K562 (cell line): Measurements from ENCODE around the gene TTLL11. TPM values are rescaled to one million over a fixed set of nuclear protein-coding genes. Genes with fewer than 3 reads are reported as not detected.

Source experiments
- ATAC-seq: fragments of 200-7000 bp; cut with Tn5 transposase; 3 replicates; pipeline ENCODE4 v1.9.1; 2020; ENCODE audit warnings: moderate library complexity
- BruUV-seq: library from RNA; stranded (reverse); fragments of 400-500 nt; replicated peaks from 2 replicates; lab custom pipeline; 2021; lab: Mats Ljungman, UMichigan
- CTCF ChIA-PET: fragments of 300-600 bp; formaldehyde crosslinking; extraction: SDS; loops from one replicate; lab custom pipeline; 2021; ENCODE audit warnings: low intra/inter-chr PET ratio; lab: Yijun Ruan, JAX
- POLR2A ChIA-PET: fragments of 300-600, 350-650 bp; sonication (Branson Sonifier 250); formaldehyde crosslinking; extraction: SDS; loops from one replicate; lab custom pipeline; 2021; ENCODE audit warnings: antibody characterized with exemption, inconsistent platforms; lab: Yijun Ruan, JAX
- DNase-seq, 4 experiments: peaks; one replicate each; pipeline versions ENCODE4 v3.0.0 to v3.0.0-alpha.2; 2011 to 2018; ENCODE audit warnings: low spot score in 3 of 4, mixed read lengths in 3 of 4; ENCODE audit errors: extremely low read depth in 1 of 4
- FAIRE-seq: peaks from 2 replicates; lab custom pipeline; 2011; peaks lifted over from hg19 to GRCh38; lab: Jason Lieb, UNC
- H2AFZ ChIP-seq: 2 replicates; pipeline ENCODE4 v1.6.0; 2011; ENCODE audit warnings: low read depth, low read length, control low read depth, inconsistent platforms
- H3K27ac ChIP-seq: fragments of 200-600 bp; 3 replicates; pipeline ENCODE4 v1.8.0; 2011; ENCODE audit warnings: low read depth, mild to moderate bottlenecking, control low read depth, inconsistent platforms, low read length, moderate library complexity, mixed read lengths; ENCODE audit errors: extremely low read depth
- H3K27me3 ChIP-seq, 2 experiments: fragments of 300-600 bp in 1 of 2; 2 replicates in 1 of 2; 3 replicates in 1 of 2; pipeline versions ENCODE4 v1.6.0 to v1.8.0; 2011; ENCODE audit warnings: inconsistent platforms in 2 of 2, low read length in 2 of 2, mild to moderate bottlenecking in 1 of 2, mixed read lengths in 1 of 2, moderate library complexity in 1 of 2; ENCODE audit not compliant: control insufficient read depth in 2 of 2, insufficient read depth in 2 of 2
- H3K36me3 ChIP-seq: fragments of 300-600 bp; 3 replicates; pipeline ENCODE4 v1.8.0; 2011; ENCODE audit warnings: mild to moderate bottlenecking, low read length, inconsistent platforms; ENCODE audit not compliant: control insufficient read depth, insufficient read depth
- H3K4me1 ChIP-seq, 2 experiments: fragments of 200-600 bp in 1 of 2; replicated peaks in 1 of 2; 2 replicates in 1 of 2; 3 replicates in 1 of 2; pipeline versions ENCODE4 v1.5.1 to v1.8.0; 2011; ENCODE audit warnings: inconsistent platforms in 2 of 2, low read length in 2 of 2, mild to moderate bottlenecking in 1 of 2, mixed read lengths in 1 of 2, moderate library complexity in 1 of 2; ENCODE audit not compliant: control insufficient read depth in 2 of 2, insufficient read depth in 2 of 2
- H3K4me2 ChIP-seq: 2 replicates; pipeline ENCODE4 v1.6.1; 2011; ENCODE audit warnings: low read length, control low read depth, inconsistent platforms, mixed read lengths; ENCODE audit not compliant: insufficient read depth
- H3K4me3 ChIP-seq: fragments of 200-600 bp; sonication (generic), shearing (Covaris generic); 2 replicates; pipeline ENCODE4 v1.5.1; 2016; ENCODE audit warnings: control low read depth, inconsistent platforms
- H3K79me2 ChIP-seq: fragments of 200-600 bp; 3 replicates; pipeline ENCODE4 v1.8.0; 2011; ENCODE audit warnings: low read length, inconsistent platforms; ENCODE audit not compliant: control insufficient read depth, insufficient read depth
- H3K9ac ChIP-seq, 2 experiments: 2 replicates each; pipeline versions ENCODE4 v1.6.0 to v1.6.1; 2011; ENCODE audit warnings: low read depth in 2 of 2, low read length in 2 of 2, control low read depth in 1 of 2, inconsistent platforms in 1 of 2, mild to moderate bottlenecking in 1 of 2, mixed read lengths in 1 of 2; ENCODE audit not compliant: insufficient read depth in 1 of 2
- H3K9me1 ChIP-seq: one replicate; pipeline ENCODE4 v1.6.0; 2011; ENCODE audit warnings: inconsistent platforms, mild to moderate bottlenecking, low read length, moderate library complexity; ENCODE audit not compliant: control insufficient read depth, insufficient read depth
- H3K9me3 ChIP-seq: replicated peaks from 2 replicates; pipeline ENCODE4 v1.5.1; 2011; ENCODE audit warnings: low read depth, low read length, inconsistent platforms; ENCODE audit not compliant: control insufficient read depth, insufficient read depth
- H4K20me1 ChIP-seq: replicated peaks from 2 replicates; pipeline ENCODE4 v1.6.1; 2011; ENCODE audit warnings: low read length, inconsistent platforms, mixed read lengths; ENCODE audit not compliant: control insufficient read depth, insufficient read depth
- BRD9 ChIP-seq: fragments of 450-650 bp; IDR thresholded peaks from 2 replicates; pipeline ENCODE4 v1.6.1; 2018; ENCODE audit warnings: low read depth; ENCODE audit not compliant: partially characterized antibody
- CREB1 ChIP-seq, 2 experiments: sonication (generic) in 1 of 2; formaldehyde crosslinking in 1 of 2; IDR thresholded peaks; 2 replicates each; pipeline versions ENCODE4 v1.6.1 to v1.8.0; 2012 to 2022; ENCODE audit warnings: inconsistent platforms in 1 of 2, mild to moderate bottlenecking in 1 of 2, missing genetic modification reagents in 1 of 2, moderate library complexity in 1 of 2
- DIDO1 ChIP-seq: fragments of 450-650 bp; IDR thresholded peaks from 2 replicates; pipeline ENCODE4 v1.6.1; 2016; ENCODE audit warnings: low read depth, missing biosample characterization, missing genetic modification characterization
- FOXM1 ChIP-seq, 2 experiments: fragments of 450-650 bp in 1 of 2; sonication (generic) in 1 of 2; formaldehyde crosslinking in 1 of 2; IDR thresholded peaks; 2 replicates each; pipeline versions ENCODE4 v1.6.1 to v1.9.0; 2017 to 2022; ENCODE audit warnings: low read depth in 2 of 2, mild to moderate bottlenecking in 2 of 2, missing genetic modification reagents in 1 of 2, moderate library complexity in 1 of 2
- HDGF ChIP-seq: fragments of 450-650 bp; IDR thresholded peaks from 2 replicates; pipeline ENCODE4 v1.6.1; 2016
- HLTF ChIP-seq: fragments of 450-650 bp; IDR thresholded peaks from 2 replicates; pipeline ENCODE4 v1.6.1; 2016
- KDM2B ChIP-seq: fragments of 250-450 bp; sonication (Bioruptor Pico); IDR thresholded peaks from 2 replicates; pipeline ENCODE4 v1.8.0; 2021; ENCODE audit warnings: mild to moderate bottlenecking, moderate library complexity
- NR4A1 ChIP-seq, 2 experiments: fragments of 250-450 bp in 1 of 2; fragments of 450-650 bp in 1 of 2; sonication (Bioruptor Pico) in 1 of 2; IDR thresholded peaks; 2 replicates each; pipeline versions ENCODE4 v1.4.0 to v1.6.1; 2016 to 2020; ENCODE audit warnings: mild to moderate bottlenecking in 2 of 2, missing compliant biosample characterization in 1 of 2, missing genetic modification characterization in 1 of 2, moderate library complexity in 1 of 2
- RNF2 ChIP-seq: sonication (generic); IDR thresholded peaks from 2 replicates; pipeline ENCODE4 v1.6.1; 2016
- SMARCA4 ChIP-seq: fragments of 450-650 bp; IDR thresholded peaks from 2 replicates; pipeline ENCODE4 v1.6.1; 2016
- XRCC5 ChIP-seq: fragments of 200-400 bp; formaldehyde crosslinking; IDR thresholded peaks from 2 replicates; pipeline ENCODE4 v1.6.1; 2017; ENCODE audit warnings: low read depth, mild to moderate bottlenecking, low read length
- WGBS: fragments of 100-300 bp; shearing (Covaris generic); methylation state at CpG from one replicate; pipeline ENCODE4 v1.1.6; 2016; ENCODE audit warnings: low coverage, mixed read lengths; ENCODE audit not compliant: insufficient coverage; ENCODE audit errors: missing lambda C conversion rate; 5-methylcytosine and 5-hydroxymethylcytosine counted together
- in situ Hi-C: fragments of 300-500 bp; cut with MboI; formaldehyde crosslinking; loops from 4 replicates; pipeline ENCODE4 v1.15.0; 2018; ENCODE audit warnings: inconsistent platforms, mixed read lengths
- intact Hi-C: fragments of 100-400 bp; cut with micrococcal nuclease; formaldehyde crosslinking; loops from 2 replicates; pipeline ENCODE4 v1.14.2; 2022
- polyA plus RNA-seq, 8 experiments: library from polyadenylated mRNA; depleted of rRNA in 4 of 8; stranded (reverse) in 5 of 8; unstranded in 3 of 8; fragments of >200 nt; fragmentation: Nextera tagmentation in 2 of 8; fragmentation: Illumina TruSeq in 1 of 8; extraction: Ambion mirVana in 2 of 8; extraction: Trizol in 1 of 8; gene quantifications; 2 replicates each; pipeline versions ENCODE4 v1.2.1 to v1.2.3, GENCODE V29; 2011 to 2014; ENCODE audit warnings: inconsistent platforms in 1 of 8, missing spikeins in 1 of 8
- total RNA-seq, 7 experiments: library from RNA; depleted of rRNA in 6 of 7; stranded (reverse); fragments of >200 nt in 6 of 7; fragmentation: Illumina TruSeq in 2 of 7; extraction: Trizol in 2 of 7; gene quantifications; 2 replicates each; pipeline versions ENCODE4 v1.2.1 to v1.2.3, GENCODE V29; 2011 to 2021; ENCODE audit warnings: low replicate concordance in 1 of 7
- TF ChIP-seq, protein P1 (sequence below): fragments of 250-450 bp; sonication (Bioruptor Pico); IDR thresholded peaks from 2 replicates; pipeline ENCODE4 v1.8.0; 2021; ENCODE audit warnings: moderate library complexity, mild to moderate bottlenecking, inconsistent platforms
- TF ChIP-seq, protein P2 (sequence below): fragments of 450-650 bp; IDR thresholded peaks from 2 replicates; pipeline ENCODE4 v1.6.1; 2016; ENCODE audit warnings: low read depth

Gene TTLL11
- total and polyA plus RNA-seq, 9 of the 15 experiments (the other 6 are each of a cell fraction or from before 2014, with no cell fraction given), result 0.83 to 4.4 (median 2.7) TPM

- FAIRE-seq (no peak), ATAC-seq (no peak), DNase-seq (no peak)
- Histone ChIP-seq H3K4me2 (no peak overlapping the region), H3K9me1 (no peaks in the 10 kb centered on the region), H4K20me1 (no peaks in the 10 kb centered on the region; the same call in 1 of the 2 replicates), H3K4me1 (no peaks in the 10 kb centered on the region), H3K27ac (no peak overlapping the region), H3K9me3 (no peaks in the 10 kb centered on the region), H3K36me3 (no peaks in the 10 kb centered on the region), H3K9ac (no peak overlapping the region), H3K27me3 (peaks cover 22 to 27% of the 10 kb centered on the region in 2 experiments), H2AFZ (no peak overlapping the region), H3K79me2 (no peaks in the 10 kb centered on the region), H3K4me3 (no peak overlapping the region)
- CTCF ChIA-PET, result no interaction called here
- POLR2A ChIA-PET, result no interaction called here
- BruUV-seq, result no TSS peak
- 0% methylated on average over 8 of the region's 8 CpGs for WGBS
- intact Hi-C loops (no loop called here), in situ Hi-C loops (no loop called here)
- TF ChIP-seq CREB1 (IDR thresholded peaks at IDR 0.05), result no peak
- TF ChIP-seq CREB1 (CRISPR knock-in tag; IDR thresholded peaks at IDR 0.05), result no peak
- TF ChIP-seq XRCC5, result no peak
- no peak for TF ChIP-seq HLTF
- TF ChIP-seq DIDO1 (tag), result no peak
- no peak for TF ChIP-seq NR4A1 (CRISPR knock-in tag; IDR thresholded peaks at IDR 0.05)
- no peak for TF ChIP-seq NR4A1 (tag; IDR thresholded peaks at IDR 0.05)
- no peak for TF ChIP-seq FOXM1 (IDR thresholded peaks at IDR 0.05; ENCODE audit: low read depth)
- no peak for TF ChIP-seq FOXM1 (CRISPR knock-in tag; IDR thresholded peaks at IDR 0.05; ENCODE audit: low read depth)
- TF ChIP-seq SMARCA4, result no peak
- TF ChIP-seq, protein P1, sequence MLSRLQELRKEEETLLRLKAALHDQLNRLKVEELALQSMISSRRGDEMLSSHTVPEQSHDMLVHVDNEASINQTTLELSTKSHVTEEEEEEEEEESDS, result no peak
- TF ChIP-seq KDM2B (CRISPR knock-in tag), result no peak
- no peak for TF ChIP-seq HDGF
- no peak for TF ChIP-seq BRD9
- TF ChIP-seq, protein P2, sequence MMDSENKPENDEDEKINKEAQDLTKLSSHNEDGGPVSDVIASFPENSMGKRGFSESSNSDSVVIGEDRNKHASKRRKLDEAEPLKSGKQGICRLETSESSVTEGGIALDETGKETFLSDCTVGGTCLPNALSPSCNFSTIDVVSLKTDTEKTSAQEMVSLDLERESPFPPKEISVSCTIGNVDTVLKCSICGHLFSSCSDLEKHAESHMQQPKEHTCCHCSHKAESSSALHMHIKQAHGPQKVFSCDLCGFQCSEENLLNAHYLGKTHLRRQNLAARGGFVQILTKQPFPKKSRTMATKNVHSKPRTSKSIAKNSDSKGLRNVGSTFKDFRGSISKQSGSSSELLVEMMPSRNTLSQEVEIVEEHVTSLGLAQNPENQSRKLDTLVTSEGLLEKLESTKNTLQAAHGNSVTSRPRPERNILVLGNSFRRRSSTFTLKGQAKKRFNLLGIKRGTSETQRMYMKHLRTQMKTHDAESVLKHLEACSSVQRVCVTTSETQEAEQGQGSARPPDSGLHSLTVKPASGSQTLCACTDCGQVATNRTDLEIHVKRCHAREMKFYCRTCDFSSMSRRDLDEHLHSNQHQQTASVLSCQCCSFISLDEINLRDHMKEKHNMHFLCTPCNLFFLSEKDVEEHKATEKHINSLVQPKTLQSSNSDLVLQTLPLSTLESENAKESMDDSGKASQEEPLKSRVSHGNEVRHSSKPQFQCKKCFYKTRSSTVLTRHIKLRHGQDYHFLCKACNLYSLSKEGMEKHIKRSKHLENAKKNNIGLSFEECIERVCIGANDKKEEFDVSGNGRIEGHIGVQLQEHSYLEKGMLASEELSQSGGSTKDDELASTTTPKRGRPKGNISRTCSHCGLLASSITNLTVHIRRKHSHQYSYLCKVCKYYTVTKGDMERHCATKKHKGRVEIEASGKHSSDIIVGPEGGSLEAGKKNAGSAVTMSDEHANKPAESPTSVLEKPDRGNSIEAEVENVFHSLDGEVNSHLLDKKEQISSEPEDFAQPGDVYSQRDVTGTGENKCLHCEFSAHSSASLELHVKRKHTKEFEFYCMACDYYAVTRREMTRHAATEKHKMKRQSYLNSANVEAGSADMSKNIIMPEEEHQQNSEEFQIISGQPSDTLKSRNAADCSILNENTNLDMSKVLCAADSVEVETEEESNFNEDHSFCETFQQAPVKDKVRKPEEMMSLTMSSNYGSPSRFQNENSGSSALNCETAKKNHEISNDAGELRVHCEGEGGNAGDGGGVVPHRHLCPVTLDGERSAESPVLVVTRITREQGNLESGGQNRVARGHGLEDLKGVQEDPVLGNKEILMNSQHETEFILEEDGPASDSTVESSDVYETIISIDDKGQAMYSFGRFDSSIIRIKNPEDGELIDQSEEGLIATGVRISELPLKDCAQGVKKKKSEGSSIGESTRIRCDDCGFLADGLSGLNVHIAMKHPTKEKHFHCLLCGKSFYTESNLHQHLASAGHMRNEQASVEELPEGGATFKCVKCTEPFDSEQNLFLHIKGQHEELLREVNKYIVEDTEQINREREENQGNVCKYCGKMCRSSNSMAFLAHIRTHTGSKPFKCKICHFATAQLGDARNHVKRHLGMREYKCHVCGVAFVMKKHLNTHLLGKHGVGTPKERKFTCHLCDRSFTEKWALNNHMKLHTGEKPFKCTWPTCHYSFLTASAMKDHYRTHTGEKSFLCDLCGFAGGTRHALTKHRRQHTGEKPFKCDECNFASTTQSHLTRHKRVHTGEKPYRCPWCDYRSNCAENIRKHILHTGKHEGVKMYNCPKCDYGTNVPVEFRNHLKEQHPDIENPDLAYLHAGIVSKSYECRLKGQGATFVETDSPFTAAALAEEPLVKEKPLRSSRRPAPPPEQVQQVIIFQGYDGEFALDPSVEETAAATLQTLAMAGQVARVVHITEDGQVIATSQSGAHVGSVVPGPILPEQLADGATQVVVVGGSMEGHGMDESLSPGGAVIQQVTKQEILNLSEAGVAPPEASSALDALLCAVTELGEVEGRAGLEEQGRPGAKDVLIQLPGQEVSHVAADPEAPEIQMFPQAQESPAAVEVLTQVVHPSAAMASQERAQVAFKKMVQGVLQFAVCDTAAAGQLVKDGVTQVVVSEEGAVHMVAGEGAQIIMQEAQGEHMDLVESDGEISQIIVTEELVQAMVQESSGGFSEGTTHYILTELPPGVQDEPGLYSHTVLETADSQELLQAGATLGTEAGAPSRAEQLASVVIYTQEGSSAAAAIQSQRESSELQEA, result no peak
- no peak for TF ChIP-seq RNF2
These were observed 221.6 kb downstream of the TTLL11 start for GRCh38 chr9:121871431-121872025.
